Measurements from ENCODE around the gene NKD2. TPM values are rescaled to one million over a fixed set of nuclear protein-coding genes. Genes with fewer than 3 reads are reported as not detected.
A peak's percentile ranks its signal among the peaks of the same experiment; 100 is the strongest.

Gene NKD2
- total and polyA plus RNA-seq, 9 of the 15 experiments (the other 6 are each of a cell fraction or from before 2014, with no cell fraction given) = 0.09 to 0.64 (median 0.27) TPM; not detected in 5

DNA sequence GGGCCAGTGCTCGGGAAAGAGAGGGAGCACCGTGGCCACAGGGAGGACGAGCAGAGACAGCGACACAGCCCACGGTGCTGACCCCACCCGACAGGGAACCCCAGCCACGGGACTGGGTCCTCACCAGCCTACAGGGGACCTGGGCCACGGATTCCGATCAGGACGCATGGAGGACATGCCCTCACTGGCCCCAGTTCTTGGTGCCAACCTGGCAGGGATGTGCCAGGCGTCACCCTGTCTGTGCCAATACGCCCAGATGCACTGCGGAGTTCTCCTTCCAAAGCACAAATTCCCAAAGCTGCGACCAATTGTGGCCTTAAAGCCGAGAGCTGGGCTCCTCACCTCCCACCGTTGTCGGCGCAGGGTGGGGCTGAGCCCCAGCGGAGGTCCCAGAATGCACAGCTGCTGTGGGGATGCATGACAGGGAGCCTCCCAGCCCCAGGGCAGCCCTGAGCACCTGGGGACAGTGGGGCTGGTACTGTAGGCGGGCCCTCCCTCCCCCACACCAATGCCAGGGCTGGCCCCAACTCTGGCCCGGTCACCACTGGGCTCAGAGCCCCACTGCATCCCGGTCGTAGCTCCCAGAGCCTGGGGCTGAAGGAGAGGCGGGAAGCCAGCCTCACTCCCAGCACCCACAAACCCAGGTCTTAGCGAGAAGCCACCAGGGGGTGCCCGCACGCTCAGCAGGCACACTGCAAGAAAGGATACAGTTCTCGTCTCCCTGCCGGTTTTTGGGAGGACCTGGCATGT is 44.2 kb downstream of the NKD2 start (continued):
- no peak for TF ChIP-seq DACH1 (IDR thresholded peaks at IDR 0.05; ENCODE audit: partially characterized antibody)
- TF ChIP-seq TEAD4 (IDR thresholded peaks at IDR 0.05; ENCODE audit: low read length) = no peak
- TF ChIP-seq TEAD4 (CRISPR knock-in tag; IDR thresholded peaks at IDR 0.05; ENCODE audit: borderline replicate concordance) = no peak
- no peak for TF ChIP-seq POLR2H (tag; IDR thresholded peaks at IDR 0.05; ENCODE audit: low read depth)

- Histone ChIP-seq H3K4me2 (ENCODE audit: insufficient read depth, low read length) (no peak overlapping the region), H3K36me3 (ENCODE audit: control insufficient read depth, insufficient read depth, low read length) (no peaks in the 10 kb centered on the region), H4K20me1 (replicated peaks; ENCODE audit: control insufficient read depth, insufficient read depth, low read length) (peaks cover 31% of the 10 kb centered on the region), H3K27ac (ENCODE audit: extremely low read depth, low read depth, low read length) (no peak overlapping the region), H3K4me3 (no peak overlapping the region), H3K27me3 (ENCODE audit: control insufficient read depth in 2 of 2, insufficient read depth in 2 of 2, low read length in 2 of 2) (peaks cover 44 to 85% of the 10 kb centered on the region in 2 experiments), H3K79me2 (ENCODE audit: control insufficient read depth, insufficient read depth, low read length) (no peaks in the 10 kb centered on the region), H3K9me1 (ENCODE audit: control insufficient read depth, insufficient read depth, low read length) (no peaks in the 10 kb centered on the region), H3K9me3 (replicated peaks; ENCODE audit: control insufficient read depth, insufficient read depth, low read depth, low read length) (no peaks in the 10 kb centered on the region; the same call in 1 of the 2 replicates), H3K4me1 (replicated peaks in 1 of 2; ENCODE audit: control insufficient read depth in 2 of 2, insufficient read depth in 2 of 2, low read length in 2 of 2) (peaks cover 0 to 49% of the 10 kb centered on the region in 2 experiments; a peak in 1 of 5 replicates), H2AFZ (ENCODE audit: low read depth, low read length) (no peak overlapping the region), H3K9ac (ENCODE audit: insufficient read depth in 1 of 2, low read depth in 2 of 2, low read length in 2 of 2) (no peak overlapping the region)
- intact Hi-C loops (cut with micrococcal nuclease) (loop anchor here (1.0 kb wide), 1 partner anchor 87 kb away; no protein-coding TSS in a partner anchor), in situ Hi-C loops (cut with MboI) (no loop called here)
- no peak for ATAC-seq
- no peak for FAIRE-seq
- DNase-seq (ENCODE audit: extremely low read depth in 1 of 4, low spot score in 3 of 4) = no peak
- ChIA-PET POLR2A (interaction anchor here (0.5 to 1.0 kb wide), 4 partner anchors 17 to 87 kb away, joined by 3 read pairs; no protein-coding TSS in a partner anchor), CTCF (ENCODE audit: low intra/inter-chr PET ratio) (no interaction called here)
- BruUV-seq (replicated peaks) = no TSS peak
- TF ChIP-seq ADNP (tag; IDR thresholded peaks at IDR 0.05) = no peak
- TF ChIP-seq, protein P1, sequence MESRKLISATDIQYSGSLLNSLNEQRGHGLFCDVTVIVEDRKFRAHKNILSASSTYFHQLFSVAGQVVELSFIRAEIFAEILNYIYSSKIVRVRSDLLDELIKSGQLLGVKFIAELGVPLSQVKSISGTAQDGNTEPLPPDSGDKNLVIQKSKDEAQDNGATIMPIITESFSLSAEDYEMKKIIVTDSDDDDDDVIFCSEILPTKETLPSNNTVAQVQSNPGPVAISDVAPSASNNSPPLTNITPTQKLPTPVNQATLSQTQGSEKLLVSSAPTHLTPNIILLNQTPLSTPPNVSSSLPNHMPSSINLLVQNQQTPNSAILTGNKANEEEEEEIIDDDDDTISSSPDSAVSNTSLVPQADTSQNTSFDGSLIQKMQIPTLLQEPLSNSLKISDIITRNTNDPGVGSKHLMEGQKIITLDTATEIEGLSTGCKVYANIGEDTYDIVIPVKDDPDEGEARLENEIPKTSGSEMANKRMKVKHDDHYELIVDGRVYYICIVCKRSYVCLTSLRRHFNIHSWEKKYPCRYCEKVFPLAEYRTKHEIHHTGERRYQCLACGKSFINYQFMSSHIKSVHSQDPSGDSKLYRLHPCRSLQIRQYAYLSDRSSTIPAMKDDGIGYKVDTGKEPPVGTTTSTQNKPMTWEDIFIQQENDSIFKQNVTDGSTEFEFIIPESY (CRISPR knock-in tag; IDR thresholded peaks at IDR 0.05) = peak; percentile 69; the same call in 1 of the 2 replicates
- WGBS (ENCODE audit: insufficient coverage, low coverage, missing lambda C conversion rate) = 21% methylated on average over 28 of the region's 32 CpGs
These were observed 44.9 kb downstream of the NKD2 start for GRCh38 chr5:1053391-1054017.

Measured in K562 (cell line).